HepG2 (cell line): ENCODE measurements around the gene S100A5. TPM values are rescaled to one million over a fixed set of nuclear protein-coding genes. Genes with fewer than 3 reads are reported as not detected.

Source experiments
- BCL6 ChIP-seq: IDR thresholded peaks from 2 replicates; pipeline ENCODE4 v1.6.1; 2016; ENCODE audit warnings: missing genetic modification reagents, missing compliant biosample characterization
- BORCS8-MEF2B ChIP-seq: sonication (generic); formaldehyde crosslinking; IDR thresholded peaks from 2 replicates; pipeline ENCODE4 v1.8.0; 2022; ENCODE audit warnings: mild to moderate bottlenecking, missing genetic modification reagents
- HIVEP1 ChIP-seq: sonication (generic); formaldehyde crosslinking; IDR thresholded peaks from 2 replicates; pipeline ENCODE4 v1.4.0; 2020; ENCODE audit warnings: mild to moderate bottlenecking, missing genetic modification reagents
- MBD4 ChIP-seq: IDR thresholded peaks from 2 replicates; pipeline ENCODE4 v1.6.1; 2012; ENCODE audit warnings: low read length, inconsistent platforms, borderline replicate concordance
- NFIB ChIP-seq: sonication (generic); formaldehyde crosslinking; IDR thresholded peaks from 2 replicates; pipeline ENCODE4 v1.9.0; 2021; ENCODE audit warnings: missing genetic modification reagents, mild to moderate bottlenecking, borderline replicate concordance
- NR2C2 ChIP-seq: sonication (generic); formaldehyde crosslinking; IDR thresholded peaks from 2 replicates; pipeline ENCODE4 v1.4.0; 2020; ENCODE audit warnings: missing genetic modification reagents, mild to moderate bottlenecking, moderate library complexity, borderline replicate concordance
- NR2F6 ChIP-seq, 2 experiments: IDR thresholded peaks; 2 replicates each; pipeline ENCODE4 v1.6.1; 2016; ENCODE audit warnings: antibody characterized with exemption in 1 of 2, mild to moderate bottlenecking in 1 of 2
- PLRG1 ChIP-seq: fragments of 450-650 bp; conservative IDR thresholded peaks from 2 replicates; pipeline ENCODE4 v1.6.1; 2016
- RARA ChIP-seq: IDR thresholded peaks from 2 replicates; pipeline ENCODE4 v1.6.1; 2016; ENCODE audit warnings: missing genetic modification reagents, missing compliant biosample characterization
- TEAD2 ChIP-seq: sonication (generic); formaldehyde crosslinking; IDR thresholded peaks from 2 replicates; pipeline ENCODE4 v1.9.0; 2021; ENCODE audit warnings: missing genetic modification reagents
- ZNF10 ChIP-seq: sonication (generic); formaldehyde crosslinking; IDR thresholded peaks from 2 replicates; pipeline ENCODE4 v1.4.0; 2020; ENCODE audit warnings: mild to moderate bottlenecking, low read depth, missing genetic modification reagents, borderline replicate concordance
- ZNF124 ChIP-seq: sonication (generic); formaldehyde crosslinking; IDR thresholded peaks from 2 replicates; pipeline ENCODE4 v1.4.0; 2020; ENCODE audit warnings: missing genetic modification reagents
- ZNF143 ChIP-seq: sonication (generic); formaldehyde crosslinking; IDR thresholded peaks from 2 replicates; pipeline ENCODE4 v1.4.0; 2020; ENCODE audit warnings: missing genetic modification reagents
- ZNF235 ChIP-seq: sonication (generic); formaldehyde crosslinking; IDR thresholded peaks from 2 replicates; pipeline ENCODE4 v1.8.1; 2023; ENCODE audit warnings: mild to moderate bottlenecking, missing genetic modification reagents, borderline replicate concordance
- ZNF326 ChIP-seq: sonication (generic); formaldehyde crosslinking; IDR thresholded peaks from 2 replicates; pipeline ENCODE4 v1.4.0; 2020; ENCODE audit warnings: missing genetic modification reagents, borderline replicate concordance
- ZNF501 ChIP-seq: sonication (generic); formaldehyde crosslinking; IDR thresholded peaks from 2 replicates; pipeline ENCODE4 v1.5.1; 2020; ENCODE audit warnings: mild to moderate bottlenecking, moderate library complexity, missing genetic modification reagents
- polyA plus RNA-seq, 8 experiments: library from polyadenylated mRNA; depleted of rRNA in 3 of 8; stranded (reverse) in 7 of 8; unstranded in 1 of 8; fragments of >200 nt; fragmentation: Illumina TruSeq in 4 of 8; extraction: Trizol in 4 of 8; gene quantifications; 2 replicates each; pipeline versions ENCODE4 v1.2.1 to v1.2.3, GENCODE V29; 2011 to 2016; ENCODE audit warnings: low read depth in 4 of 8, missing spikeins in 1 of 8, mixed read lengths in 1 of 8; ENCODE audit not compliant: insufficient read depth in 1 of 8
- total RNA-seq, 5 experiments: library from RNA; depleted of rRNA; stranded (reverse); fragments of >200 nt; fragmentation: Illumina TruSeq; extraction: Trizol; gene quantifications; 2 replicates each; pipeline ENCODE4 v1.2.3, GENCODE V29; 2016; ENCODE audit warnings: low read depth in 1 of 5
- TF ChIP-seq, protein P1 (sequence below): sonication (generic); formaldehyde crosslinking; IDR thresholded peaks from 2 replicates; pipeline ENCODE4 v1.8.1; 2023; ENCODE audit warnings: mild to moderate bottlenecking, moderate library complexity, missing genetic modification reagents
- TF ChIP-seq, protein P2 (sequence below): sonication (generic); formaldehyde crosslinking; IDR thresholded peaks from 2 replicates; pipeline ENCODE4 v1.4.0; 2020; ENCODE audit warnings: mild to moderate bottlenecking, missing genetic modification reagents
- TF ChIP-seq, protein P3 (sequence below): sonication (generic); formaldehyde crosslinking; IDR thresholded peaks from 2 replicates; pipeline ENCODE4 v1.4.0; 2020; ENCODE audit warnings: missing genetic modification reagents
- TF ChIP-seq, protein P4 (sequence below): sonication (generic); formaldehyde crosslinking; IDR thresholded peaks from 2 replicates; pipeline ENCODE4 v1.5.1; 2020; ENCODE audit warnings: missing genetic modification reagents, mild to moderate bottlenecking, borderline replicate concordance
- TF ChIP-seq, protein P5 (sequence below): sonication (generic); formaldehyde crosslinking; IDR thresholded peaks from 2 replicates; pipeline ENCODE4 v1.8.0; 2022; ENCODE audit warnings: missing genetic modification reagents, mild to moderate bottlenecking, inconsistent platforms, borderline replicate concordance

The S100A5 gene
- total and polyA plus RNA-seq, 2 of the 13 experiments (the other 11 are each of a cell fraction or from before 2014, with no cell fraction given), result not detected

DNA sequence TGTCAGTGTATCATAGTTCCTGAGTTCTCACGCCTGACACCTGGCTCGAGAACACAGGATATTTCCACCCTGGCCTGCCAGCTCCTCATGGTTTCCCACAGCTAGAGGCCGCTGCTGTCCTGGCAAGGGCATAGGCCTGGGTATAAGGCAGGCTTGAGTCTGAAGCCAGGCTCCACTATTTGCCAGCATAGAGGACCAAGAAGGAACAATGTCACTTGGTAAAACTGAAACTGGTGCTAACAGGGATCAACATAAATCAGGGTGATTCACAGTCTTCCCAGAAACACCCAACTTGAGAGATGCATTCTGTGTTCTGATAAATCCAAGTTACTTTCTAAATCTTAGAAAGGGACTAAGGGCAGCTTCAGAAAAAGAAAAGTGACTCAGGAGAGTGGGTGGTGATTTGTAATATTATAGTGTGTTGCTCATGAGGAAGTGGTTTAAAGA, 31.9 kb upstream of the S100A5 start (continued):
- TF ChIP-seq, protein P1, sequence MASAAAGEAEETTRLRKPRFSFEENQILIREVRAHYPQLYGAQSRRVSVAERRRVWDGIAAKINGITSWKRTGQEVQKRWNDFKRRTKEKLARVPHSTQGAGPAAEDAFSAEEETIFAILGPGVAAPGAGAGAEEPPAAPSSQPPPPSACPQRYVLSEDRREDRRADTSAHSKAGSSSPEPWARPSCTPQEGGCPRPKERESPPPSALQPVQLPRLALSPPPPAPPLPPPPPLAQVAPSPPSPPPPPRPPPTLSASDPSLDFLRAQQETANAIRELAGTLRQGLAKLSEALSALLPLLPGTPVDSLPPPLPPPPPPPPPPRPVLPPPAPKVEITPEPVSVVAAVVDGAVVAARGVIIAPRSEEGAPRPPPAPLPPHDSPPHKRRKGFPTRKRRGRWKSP (CRISPR knock-in tag), result peak; percentile 25; the same call in 1 of the 2 replicates
- TF ChIP-seq PLRG1 (no peak), ZNF143 (CRISPR knock-in tag) (no peak), NR2C2 (CRISPR knock-in tag) (no peak), RARA (CRISPR knock-in tag) (0 out of 2 replicates have a peak, but pooled peaks have one; percentile 13), HIVEP1 (no peak), ZNF235 (CRISPR knock-in tag) (no peak), NR2F6 (IDR thresholded peaks at IDR 0.05) (no peak), NR2F6 (CRISPR knock-in tag; IDR thresholded peaks at IDR 0.05) (peak; percentile 15; the same call in 1 of the 2 replicates), ZNF10 (no peak), ZNF326 (CRISPR knock-in tag) (no peak), BCL6 (0 out of 2 replicates have a peak, but pooled peaks have one; percentile 13), TEAD2 (CRISPR knock-in tag) (no peak), ZNF501 (CRISPR knock-in tag) (no peak), BORCS8-MEF2B (CRISPR knock-in tag) (no peak), MBD4 (no peak), NFIB (CRISPR knock-in tag) (no peak), ZNF124 (no peak)
- TF ChIP-seq, protein P2, sequence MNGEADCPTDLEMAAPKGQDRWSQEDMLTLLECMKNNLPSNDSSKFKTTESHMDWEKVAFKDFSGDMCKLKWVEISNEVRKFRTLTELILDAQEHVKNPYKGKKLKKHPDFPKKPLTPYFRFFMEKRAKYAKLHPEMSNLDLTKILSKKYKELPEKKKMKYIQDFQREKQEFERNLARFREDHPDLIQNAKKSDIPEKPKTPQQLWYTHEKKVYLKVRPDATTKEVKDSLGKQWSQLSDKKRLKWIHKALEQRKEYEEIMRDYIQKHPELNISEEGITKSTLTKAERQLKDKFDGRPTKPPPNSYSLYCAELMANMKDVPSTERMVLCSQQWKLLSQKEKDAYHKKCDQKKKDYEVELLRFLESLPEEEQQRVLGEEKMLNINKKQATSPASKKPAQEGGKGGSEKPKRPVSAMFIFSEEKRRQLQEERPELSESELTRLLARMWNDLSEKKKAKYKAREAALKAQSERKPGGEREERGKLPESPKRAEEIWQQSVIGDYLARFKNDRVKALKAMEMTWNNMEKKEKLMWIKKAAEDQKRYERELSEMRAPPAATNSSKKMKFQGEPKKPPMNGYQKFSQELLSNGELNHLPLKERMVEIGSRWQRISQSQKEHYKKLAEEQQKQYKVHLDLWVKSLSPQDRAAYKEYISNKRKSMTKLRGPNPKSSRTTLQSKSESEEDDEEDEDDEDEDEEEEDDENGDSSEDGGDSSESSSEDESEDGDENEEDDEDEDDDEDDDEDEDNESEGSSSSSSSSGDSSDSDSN (CRISPR knock-in tag), result no peak
- TF ChIP-seq, protein P3, sequence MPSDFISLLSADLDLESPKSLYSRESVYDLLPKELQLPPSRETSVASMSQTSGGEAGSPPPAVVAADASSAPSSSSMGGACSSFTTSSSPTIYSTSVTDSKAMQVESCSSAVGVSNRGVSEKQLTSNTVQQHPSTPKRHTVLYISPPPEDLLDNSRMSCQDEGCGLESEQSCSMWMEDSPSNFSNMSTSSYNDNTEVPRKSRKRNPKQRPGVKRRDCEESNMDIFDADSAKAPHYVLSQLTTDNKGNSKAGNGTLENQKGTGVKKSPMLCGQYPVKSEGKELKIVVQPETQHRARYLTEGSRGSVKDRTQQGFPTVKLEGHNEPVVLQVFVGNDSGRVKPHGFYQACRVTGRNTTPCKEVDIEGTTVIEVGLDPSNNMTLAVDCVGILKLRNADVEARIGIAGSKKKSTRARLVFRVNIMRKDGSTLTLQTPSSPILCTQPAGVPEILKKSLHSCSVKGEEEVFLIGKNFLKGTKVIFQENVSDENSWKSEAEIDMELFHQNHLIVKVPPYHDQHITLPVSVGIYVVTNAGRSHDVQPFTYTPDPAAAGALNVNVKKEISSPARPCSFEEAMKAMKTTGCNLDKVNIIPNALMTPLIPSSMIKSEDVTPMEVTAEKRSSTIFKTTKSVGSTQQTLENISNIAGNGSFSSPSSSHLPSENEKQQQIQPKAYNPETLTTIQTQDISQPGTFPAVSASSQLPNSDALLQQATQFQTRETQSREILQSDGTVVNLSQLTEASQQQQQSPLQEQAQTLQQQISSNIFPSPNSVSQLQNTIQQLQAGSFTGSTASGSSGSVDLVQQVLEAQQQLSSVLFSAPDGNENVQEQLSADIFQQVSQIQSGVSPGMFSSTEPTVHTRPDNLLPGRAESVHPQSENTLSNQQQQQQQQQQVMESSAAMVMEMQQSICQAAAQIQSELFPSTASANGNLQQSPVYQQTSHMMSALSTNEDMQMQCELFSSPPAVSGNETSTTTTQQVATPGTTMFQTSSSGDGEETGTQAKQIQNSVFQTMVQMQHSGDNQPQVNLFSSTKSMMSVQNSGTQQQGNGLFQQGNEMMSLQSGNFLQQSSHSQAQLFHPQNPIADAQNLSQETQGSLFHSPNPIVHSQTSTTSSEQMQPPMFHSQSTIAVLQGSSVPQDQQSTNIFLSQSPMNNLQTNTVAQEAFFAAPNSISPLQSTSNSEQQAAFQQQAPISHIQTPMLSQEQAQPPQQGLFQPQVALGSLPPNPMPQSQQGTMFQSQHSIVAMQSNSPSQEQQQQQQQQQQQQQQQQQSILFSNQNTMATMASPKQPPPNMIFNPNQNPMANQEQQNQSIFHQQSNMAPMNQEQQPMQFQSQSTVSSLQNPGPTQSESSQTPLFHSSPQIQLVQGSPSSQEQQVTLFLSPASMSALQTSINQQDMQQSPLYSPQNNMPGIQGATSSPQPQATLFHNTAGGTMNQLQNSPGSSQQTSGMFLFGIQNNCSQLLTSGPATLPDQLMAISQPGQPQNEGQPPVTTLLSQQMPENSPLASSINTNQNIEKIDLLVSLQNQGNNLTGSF, result no peak
- TF ChIP-seq, protein P4, sequence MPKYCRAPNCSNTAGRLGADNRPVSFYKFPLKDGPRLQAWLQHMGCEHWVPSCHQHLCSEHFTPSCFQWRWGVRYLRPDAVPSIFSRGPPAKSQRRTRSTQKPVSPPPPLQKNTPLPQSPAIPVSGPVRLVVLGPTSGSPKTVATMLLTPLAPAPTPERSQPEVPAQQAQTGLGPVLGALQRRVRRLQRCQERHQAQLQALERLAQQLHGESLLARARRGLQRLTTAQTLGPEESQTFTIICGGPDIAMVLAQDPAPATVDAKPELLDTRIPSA (CRISPR knock-in tag), result no peak
- TF ChIP-seq, protein P5, sequence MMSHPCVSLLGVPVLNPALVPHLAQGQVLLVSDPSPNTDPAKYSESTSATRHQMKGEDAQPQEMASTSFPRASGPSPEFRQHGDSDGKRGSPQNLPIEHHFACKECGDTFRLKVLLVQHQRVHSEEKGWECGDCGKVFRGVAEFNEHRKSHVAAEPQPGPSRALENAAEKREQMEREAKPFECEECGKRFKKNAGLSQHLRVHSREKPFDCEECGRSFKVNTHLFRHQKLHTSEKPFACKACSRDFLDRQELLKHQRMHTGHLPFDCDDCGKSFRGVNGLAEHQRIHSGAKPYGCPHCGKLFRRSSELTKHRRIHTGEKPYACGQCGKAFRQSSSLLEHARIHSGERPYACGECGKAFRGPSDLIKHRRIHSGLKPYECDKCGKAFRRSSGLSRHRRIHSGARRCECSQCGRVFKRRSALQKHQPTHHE (CRISPR knock-in tag), result no peak
